T1000 (cell line): ENCODE results near the gene AMN1.

Experiments used
- DNase-seq: peaks from one replicate; lab custom pipeline; 2025; ENCODE audit warnings: mixed read lengths; lab: John Stamatoyannopoulos, UW

AMN1 gene

DNA sequence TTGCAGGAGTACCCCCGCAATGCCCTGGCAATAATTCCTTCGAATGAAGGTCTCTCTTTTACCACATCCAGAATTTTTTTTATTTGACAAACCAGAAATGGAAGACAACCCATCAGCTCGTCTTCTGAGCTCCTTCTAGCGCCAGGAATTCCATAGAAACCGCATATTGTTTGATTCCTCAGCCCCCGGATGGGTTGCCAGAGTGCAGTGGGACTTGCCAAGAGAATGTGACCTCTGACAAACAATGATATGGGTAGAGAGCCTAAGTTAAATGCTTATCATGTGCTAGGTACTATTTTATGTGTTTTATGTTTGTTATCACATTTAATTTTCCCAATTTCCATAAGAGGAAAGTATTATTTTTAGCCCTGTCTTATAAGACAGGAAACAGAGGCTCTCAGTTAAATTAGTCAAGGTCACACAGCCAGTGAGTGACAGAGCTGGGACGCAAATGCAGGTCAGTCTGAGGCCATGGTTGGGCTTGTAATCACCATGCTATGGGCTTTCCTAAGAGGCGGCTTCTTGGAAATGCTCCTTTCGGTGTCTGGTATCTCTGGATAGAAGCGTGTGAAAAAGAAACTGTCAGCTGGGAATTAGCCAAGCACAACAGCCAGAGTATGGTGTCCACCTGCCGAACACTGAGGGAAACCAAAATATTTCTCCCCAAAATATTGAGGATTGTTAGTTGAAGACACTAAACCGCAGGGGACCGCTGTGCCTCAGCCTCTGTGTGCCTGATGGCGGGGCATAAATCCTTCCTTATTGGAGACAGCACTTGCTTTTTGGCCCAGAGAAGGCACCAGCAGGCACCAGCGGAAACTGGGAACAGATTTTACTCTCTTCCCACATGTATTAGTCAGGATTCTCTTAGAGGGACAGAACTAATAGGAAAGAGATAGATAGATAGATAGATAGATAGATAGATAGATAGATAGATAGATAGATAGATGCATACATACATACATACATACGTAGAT, 98.8 kb downstream of the AMN1 start:
- DNase-seq: no peak

DNA sequence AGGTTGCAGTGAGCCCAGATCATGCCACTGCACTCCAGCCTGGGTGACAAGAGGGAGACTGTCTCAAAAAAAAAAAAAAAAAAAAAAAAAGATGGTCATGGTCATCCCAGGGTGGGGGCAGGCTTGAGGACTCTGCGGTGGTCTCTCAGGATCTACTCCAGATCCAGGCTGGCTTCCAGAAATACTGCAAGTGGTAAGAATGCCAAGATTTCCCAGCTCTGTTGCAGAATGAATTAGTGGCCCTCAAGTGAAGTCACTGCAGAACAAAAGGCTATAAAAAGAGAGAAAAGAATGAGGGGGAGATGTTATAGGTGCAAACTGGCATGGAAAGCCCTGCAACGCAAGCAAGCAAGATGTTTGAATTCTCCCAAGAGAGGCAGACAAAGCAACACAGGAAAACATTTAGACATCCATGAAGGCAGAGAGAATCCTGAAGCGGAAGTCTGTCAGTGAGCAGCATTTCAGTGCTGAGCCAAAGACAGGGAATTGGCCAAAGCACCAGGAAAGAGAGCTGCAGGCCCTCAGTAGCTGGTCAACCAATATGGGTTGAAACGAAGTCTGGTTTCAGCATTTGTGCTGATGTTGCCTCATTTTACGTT, 101.3 kb downstream of the AMN1 start:
- no peak for DNase-seq

DNA sequence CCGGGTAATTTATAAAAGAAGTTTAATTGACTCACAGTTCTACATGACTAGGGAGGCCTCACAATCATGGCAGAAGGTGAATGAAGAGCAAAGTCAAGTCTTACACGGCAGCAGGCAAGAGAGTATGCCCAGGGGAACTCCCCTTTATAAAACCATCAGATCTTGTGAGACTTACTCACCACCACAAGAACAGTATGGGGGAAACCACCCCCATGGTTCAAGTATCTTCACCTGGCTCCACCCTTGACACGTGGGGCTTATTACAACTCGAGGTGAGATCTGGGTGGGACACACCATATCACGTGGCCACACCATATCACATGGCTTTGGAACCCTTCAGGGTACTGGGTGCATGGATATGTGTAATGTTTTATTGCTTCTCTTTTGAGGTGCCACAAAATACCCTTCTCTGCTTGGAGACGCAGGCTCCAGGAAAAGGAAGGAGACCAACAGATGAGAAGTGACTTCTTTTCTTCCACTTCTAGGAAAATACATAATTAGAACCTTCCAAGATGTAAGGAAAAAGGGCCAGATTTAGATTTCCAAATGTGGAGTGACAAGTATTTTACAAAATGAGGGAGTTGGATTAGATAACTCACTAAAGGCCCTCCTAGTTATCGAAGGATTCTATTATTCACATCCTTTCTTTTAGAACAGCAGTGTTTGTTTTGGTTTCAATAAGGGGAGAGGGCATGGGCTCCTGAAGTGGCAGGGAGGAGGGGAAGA, 102.4 kb downstream of the AMN1 start:
- DNase-seq: no peak

DNA sequence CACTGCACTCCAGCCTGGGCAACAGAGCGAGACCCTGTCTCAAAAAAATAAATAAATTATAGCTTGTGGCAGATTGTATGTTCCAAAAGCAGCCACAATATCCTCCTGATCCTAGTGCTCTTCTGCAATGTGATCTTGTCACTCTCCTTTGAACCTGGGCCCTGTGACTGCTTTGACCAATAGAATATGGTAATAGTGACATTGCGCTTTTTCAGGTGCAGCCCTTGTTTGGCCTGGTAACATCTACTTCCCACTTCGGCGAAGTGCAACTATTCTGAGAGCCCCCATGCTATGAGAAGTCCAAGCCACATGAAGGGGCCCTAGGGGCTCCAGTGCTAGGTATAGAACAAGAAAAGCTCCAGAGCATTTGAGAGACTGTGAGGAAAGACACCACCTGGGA, 106.8 kb downstream of the AMN1 start:
- DNase-seq: no peak
